ENCODE results near the gene TMEM212. TPM values are rescaled to one million over a fixed set of nuclear protein-coding genes. Genes with fewer than 3 reads are reported as not detected.
A peak's percentile ranks its signal among the peaks of the same experiment; 100 is the strongest.

The TMEM212 gene
- total and polyA plus RNA-seq, 2 of the 13 experiments (the other 11 are each of a cell fraction or from before 2014, with no cell fraction given), result not detected

GRCh38 chr3:171838218-171838720 is 4.9 kb upstream of the TMEM212 start (continued):
- TF ChIP-seq MLXIP (CRISPR knock-in tag; IDR thresholded peaks at IDR 0.05; ENCODE audit: borderline replicate concordance) (no peak), ZNF570 (CRISPR knock-in tag; IDR thresholded peaks at IDR 0.05; ENCODE audit: borderline replicate concordance) (no peak), TBL1XR1 (IDR thresholded peaks at IDR 0.05; ENCODE audit: borderline replicate concordance, low read length, partially characterized antibody) (no peak), DMAP1 (CRISPR knock-in tag; IDR thresholded peaks at IDR 0.05) (peak; percentile 45; the same call in 1 of the 2 replicates), GATAD2A (CRISPR knock-in tag; IDR thresholded peaks at IDR 0.05) (peak; percentile 92), SMAD3 (CRISPR knock-in tag; IDR thresholded peaks at IDR 0.05) (peak; percentile 65; the same call in 1 of the 2 replicates), KLF12 (CRISPR knock-in tag; IDR thresholded peaks at IDR 0.05; ENCODE audit: borderline replicate concordance) (no peak), ZNF589 (CRISPR knock-in tag; conservative IDR thresholded peaks at IDR 0.05) (no peak), ZNF724P (CRISPR knock-in tag; IDR thresholded peaks at IDR 0.05; ENCODE audit: borderline replicate concordance) (no peak), ZNF317 (CRISPR knock-in tag; IDR thresholded peaks at IDR 0.05) (peak; percentile 62; the same call in 1 of the 2 replicates), SP140L (CRISPR knock-in tag; IDR thresholded peaks at IDR 0.05; ENCODE audit: borderline replicate concordance) (no peak), MXD4 (CRISPR knock-in tag; IDR thresholded peaks at IDR 0.05) (no peak), KDM1A (CRISPR knock-in tag; IDR thresholded peaks at IDR 0.05) (no peak), NFYC (CRISPR knock-in tag; IDR thresholded peaks at IDR 0.05) (peak; percentile 54), ZNF567 (CRISPR knock-in tag; IDR thresholded peaks at IDR 0.05; ENCODE audit: borderline replicate concordance) (no peak), TP53 (CRISPR knock-in tag; conservative IDR thresholded peaks at IDR 0.05) (no peak), SMAD1 (CRISPR knock-in tag; IDR thresholded peaks at IDR 0.05; ENCODE audit: borderline replicate concordance, low read depth) (no peak)
- TF ChIP-seq, protein P1, sequence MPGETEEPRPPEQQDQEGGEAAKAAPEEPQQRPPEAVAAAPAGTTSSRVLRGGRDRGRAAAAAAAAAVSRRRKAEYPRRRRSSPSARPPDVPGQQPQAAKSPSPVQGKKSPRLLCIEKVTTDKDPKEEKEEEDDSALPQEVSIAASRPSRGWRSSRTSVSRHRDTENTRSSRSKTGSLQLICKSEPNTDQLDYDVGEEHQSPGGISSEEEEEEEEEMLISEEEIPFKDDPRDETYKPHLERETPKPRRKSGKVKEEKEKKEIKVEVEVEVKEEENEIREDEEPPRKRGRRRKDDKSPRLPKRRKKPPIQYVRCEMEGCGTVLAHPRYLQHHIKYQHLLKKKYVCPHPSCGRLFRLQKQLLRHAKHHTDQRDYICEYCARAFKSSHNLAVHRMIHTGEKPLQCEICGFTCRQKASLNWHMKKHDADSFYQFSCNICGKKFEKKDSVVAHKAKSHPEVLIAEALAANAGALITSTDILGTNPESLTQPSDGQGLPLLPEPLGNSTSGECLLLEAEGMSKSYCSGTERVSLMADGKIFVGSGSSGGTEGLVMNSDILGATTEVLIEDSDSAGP (CRISPR knock-in tag; IDR thresholded peaks at IDR 0.05; ENCODE audit: borderline replicate concordance), result no peak
- TF ChIP-seq, protein P2, sequence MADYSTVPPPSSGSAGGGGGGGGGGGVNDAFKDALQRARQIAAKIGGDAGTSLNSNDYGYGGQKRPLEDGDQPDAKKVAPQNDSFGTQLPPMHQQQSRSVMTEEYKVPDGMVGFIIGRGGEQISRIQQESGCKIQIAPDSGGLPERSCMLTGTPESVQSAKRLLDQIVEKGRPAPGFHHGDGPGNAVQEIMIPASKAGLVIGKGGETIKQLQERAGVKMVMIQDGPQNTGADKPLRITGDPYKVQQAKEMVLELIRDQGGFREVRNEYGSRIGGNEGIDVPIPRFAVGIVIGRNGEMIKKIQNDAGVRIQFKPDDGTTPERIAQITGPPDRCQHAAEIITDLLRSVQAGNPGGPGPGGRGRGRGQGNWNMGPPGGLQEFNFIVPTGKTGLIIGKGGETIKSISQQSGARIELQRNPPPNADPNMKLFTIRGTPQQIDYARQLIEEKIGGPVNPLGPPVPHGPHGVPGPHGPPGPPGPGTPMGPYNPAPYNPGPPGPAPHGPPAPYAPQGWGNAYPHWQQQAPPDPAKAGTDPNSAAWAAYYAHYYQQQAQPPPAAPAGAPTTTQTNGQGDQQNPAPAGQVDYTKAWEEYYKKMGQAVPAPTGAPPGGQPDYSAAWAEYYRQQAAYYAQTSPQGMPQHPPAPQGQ (CRISPR knock-in tag; IDR thresholded peaks at IDR 0.05; ENCODE audit: borderline replicate concordance), result no peak
- TF ChIP-seq, protein P3, sequence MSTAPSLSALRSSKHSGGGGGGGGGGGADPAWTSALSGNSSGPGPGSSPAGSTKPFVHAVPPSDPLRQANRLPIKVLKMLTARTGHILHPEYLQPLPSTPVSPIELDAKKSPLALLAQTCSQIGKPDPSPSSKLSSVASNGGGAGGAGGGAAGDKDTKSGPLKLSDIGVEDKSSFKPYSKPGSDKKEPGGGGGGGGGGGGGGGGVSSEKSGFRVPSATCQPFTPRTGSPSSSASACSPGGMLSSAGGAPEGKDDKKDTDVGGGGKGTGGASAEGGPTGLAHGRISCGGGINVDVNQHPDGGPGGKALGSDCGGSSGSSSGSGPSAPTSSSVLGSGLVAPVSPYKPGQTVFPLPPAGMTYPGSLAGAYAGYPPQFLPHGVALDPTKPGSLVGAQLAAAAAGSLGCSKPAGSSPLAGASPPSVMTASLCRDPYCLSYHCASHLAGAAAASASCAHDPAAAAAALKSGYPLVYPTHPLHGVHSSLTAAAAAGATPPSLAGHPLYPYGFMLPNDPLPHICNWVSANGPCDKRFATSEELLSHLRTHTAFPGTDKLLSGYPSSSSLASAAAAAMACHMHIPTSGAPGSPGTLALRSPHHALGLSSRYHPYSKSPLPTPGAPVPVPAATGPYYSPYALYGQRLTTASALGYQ (CRISPR knock-in tag; IDR thresholded peaks at IDR 0.05), result peak; percentile 49; the same call in 1 of the 2 replicates
- TF ChIP-seq, protein P4, sequence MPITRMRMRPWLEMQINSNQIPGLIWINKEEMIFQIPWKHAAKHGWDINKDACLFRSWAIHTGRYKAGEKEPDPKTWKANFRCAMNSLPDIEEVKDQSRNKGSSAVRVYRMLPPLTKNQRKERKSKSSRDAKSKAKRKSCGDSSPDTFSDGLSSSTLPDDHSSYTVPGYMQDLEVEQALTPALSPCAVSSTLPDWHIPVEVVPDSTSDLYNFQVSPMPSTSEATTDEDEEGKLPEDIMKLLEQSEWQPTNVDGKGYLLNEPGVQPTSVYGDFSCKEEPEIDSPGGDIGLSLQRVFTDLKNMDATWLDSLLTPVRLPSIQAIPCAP (CRISPR knock-in tag; IDR thresholded peaks at IDR 0.05; ENCODE audit: low read depth), result no peak

Data from HepG2 (cell line).